ENCODE results near the gene TPH2.

The TPH2 gene

GRCh38 chr12:72035625-72036024 is 97.0 kb downstream of the TPH2 start:
- DNase-seq = no peak

- DNase-seq = no peak
Measured at GRCh38 chr12:72036393-72036792, 97.7 kb downstream of the TPH2 start.

- DNase-seq = no peak
Measured at GRCh38 chr12:72037006-72037795, 98.6 kb downstream of the TPH2 start.

GRCh38 chr12:72041811-72042210 is 103.2 kb downstream of the TPH2 start:
- DNase-seq = no peak

- no peak for DNase-seq
Measured at GRCh38 chr12:72053604-72054003, 115.0 kb downstream of the TPH2 start.

- DNase-seq = no peak
Measured at GRCh38 chr12:72054511-72054910, 115.9 kb downstream of the TPH2 start.

GRCh38 chr12:72057330-72057914 is 118.8 kb downstream of the TPH2 start:
- DNase-seq = no peak

GRCh38 chr12:72063073-72063472 is 124.4 kb downstream of the TPH2 start:
- no peak for DNase-seq

GRCh38 chr12:72071030-72071429 is 132.4 kb downstream of the TPH2 start:
- no peak for DNase-seq

GRCh38 chr12:72072592-72073212 is 134.1 kb downstream of the TPH2 start:
- no peak for DNase-seq

- no peak for DNase-seq
Measured at GRCh38 chr12:72074065-72074464, 135.4 kb downstream of the TPH2 start.

GRCh38 chr12:72074956-72075355 is 136.3 kb downstream of the TPH2 start:
- DNase-seq = no peak

GRCh38 chr12:72075401-72075800 is 136.8 kb downstream of the TPH2 start:
- no peak for DNase-seq

GRCh38 chr12:72075891-72076557 is 137.4 kb downstream of the TPH2 start:
- no peak for DNase-seq

GRCh38 chr12:72076558-72076915 is 137.9 kb downstream of the TPH2 start:
- no peak for DNase-seq

- no peak for DNase-seq
Measured at GRCh38 chr12:72077111-72077820, 138.6 kb downstream of the TPH2 start.

- DNase-seq = no peak
Measured at GRCh38 chr12:72081777-72082176, 143.1 kb downstream of the TPH2 start.

Measured in effector CD8-positive, alpha-beta T cell (primary cell).